Dedifferentiated amniotic fluid mesenchymal stem cell (primary cell): ENCODE results near the gene HOXD1.

Experiments used
- DNase-seq: peaks from one replicate; pipeline ENCODE4 v3.0.0-alpha.2; 2016; ENCODE audit errors: extremely low spot score

Gene HOXD1

GRCh38 chr2:176187899-176188773 lies at the start of gene HOXD1:
TSS of gene HOXD1 (plus strand) at chr2:176188668. CDS start at chr2:176188802, 134 bp downstream.
- DNase-seq, result no peak

DNA sequence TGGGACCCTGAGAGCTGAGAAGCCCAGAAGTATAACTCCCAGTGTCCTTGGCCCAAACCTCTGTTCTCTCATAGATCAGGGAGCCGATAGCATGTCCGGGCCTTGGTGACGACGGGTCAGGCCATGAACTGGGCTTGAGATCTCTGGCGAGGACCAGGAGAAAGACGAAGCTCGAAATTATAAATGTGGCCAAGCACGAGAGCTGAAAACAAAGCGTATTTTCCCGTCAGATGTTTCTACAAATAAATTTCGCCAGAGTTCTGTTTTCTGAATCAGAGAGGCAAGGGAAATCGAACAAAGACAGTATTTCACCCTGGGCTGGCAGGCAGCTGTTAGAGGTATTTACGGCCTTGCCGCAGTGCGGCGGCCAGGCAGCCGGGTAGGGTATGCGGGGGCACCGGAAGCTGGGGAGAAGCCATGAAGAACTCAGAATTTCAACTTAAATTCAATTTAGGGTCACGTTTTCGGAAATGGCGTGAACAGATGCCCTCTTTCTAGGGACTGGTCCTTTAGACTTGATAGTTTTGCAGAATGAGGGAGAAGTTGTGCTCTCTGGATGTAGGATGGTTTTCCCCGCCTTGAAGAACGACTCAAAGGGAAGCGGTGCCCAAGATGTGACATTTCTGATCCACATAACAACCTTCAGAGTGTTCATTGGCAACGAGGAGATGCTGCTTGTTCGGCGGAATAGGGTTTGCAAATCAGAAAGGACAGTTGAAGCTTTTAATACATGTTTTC lies 49.4 kb upstream of the HOXD1 start:
- no peak for DNase-seq

- no peak for DNase-seq
These were observed 48.6 kb upstream of the HOXD1 start for GRCh38 chr2:176139661-176140512.

- no peak for DNase-seq
These were observed 47.8 kb upstream of the HOXD1 start for GRCh38 chr2:176140513-176141317.

DNA sequence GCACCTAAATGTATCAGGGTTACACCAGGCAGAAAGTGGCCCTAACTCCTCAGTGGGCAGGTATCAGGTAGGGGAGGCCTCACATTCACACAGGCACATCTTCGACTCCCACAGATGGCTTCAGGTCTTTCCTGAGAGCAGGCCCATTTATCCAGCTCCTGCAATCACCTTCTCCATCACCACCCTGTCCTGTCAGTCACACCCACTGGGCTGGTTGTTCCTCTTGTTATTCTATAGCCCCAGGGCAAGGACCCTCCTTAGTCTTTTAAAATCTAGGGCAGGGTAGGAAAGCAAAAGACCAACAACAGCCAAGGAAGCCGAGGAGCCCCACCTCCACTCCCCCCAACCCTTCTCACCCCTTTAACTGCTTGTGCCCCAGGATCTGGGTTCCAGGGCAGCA lies 46.2 kb upstream of the HOXD1 start:
- DNase-seq, result no peak

DNA sequence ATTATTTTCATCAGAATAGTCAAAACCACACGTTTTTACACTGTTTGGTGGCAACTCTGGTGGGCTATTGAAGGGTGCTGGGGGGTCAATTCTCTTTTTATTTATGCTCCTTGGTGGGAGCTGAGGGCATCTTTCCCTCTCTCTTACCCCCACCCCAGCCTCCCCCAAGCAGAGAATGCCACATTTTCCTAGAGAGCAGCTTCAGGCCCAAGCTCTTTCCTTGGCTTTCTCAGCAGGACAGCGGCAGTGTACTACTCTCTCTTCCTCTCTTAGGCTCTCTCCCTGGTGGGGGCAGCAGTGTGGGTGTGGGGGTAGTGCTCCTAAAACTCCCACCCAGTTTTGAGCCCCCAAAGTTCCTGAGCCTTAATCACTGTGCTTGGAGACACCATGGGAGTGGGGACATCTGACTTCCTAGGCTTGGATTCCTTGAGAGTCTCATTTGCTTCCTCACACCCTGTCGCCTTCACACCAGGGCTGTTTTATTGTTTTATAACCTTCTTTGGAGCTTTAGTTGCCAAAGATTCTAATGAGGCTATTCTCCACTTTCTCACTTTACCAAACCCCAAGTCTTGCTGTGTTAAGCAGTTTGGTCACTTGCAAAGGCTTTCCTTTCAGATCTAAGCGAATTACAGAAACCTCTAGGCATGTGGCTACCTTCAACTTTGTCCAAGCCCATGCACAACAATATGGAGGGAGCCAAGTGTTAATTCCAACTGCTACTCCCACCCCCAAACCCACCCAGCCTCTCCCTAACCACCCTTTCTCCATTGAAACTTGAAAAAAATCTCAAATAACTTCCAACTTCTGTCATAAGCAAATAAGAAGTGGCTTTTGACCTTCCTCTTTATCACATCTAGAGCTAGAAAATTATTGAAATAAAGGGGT lies 43.1 kb upstream of the HOXD1 start:
- no peak for DNase-seq

GRCh38 chr2:176146101-176146500 lies 42.4 kb upstream of the HOXD1 start:
- no peak for DNase-seq

GRCh38 chr2:176146645-176147044 lies 41.8 kb upstream of the HOXD1 start:
- DNase-seq, result no peak

GRCh38 chr2:176147210-176147799 lies 41.2 kb upstream of the HOXD1 start:
- DNase-seq, result no peak

DNA sequence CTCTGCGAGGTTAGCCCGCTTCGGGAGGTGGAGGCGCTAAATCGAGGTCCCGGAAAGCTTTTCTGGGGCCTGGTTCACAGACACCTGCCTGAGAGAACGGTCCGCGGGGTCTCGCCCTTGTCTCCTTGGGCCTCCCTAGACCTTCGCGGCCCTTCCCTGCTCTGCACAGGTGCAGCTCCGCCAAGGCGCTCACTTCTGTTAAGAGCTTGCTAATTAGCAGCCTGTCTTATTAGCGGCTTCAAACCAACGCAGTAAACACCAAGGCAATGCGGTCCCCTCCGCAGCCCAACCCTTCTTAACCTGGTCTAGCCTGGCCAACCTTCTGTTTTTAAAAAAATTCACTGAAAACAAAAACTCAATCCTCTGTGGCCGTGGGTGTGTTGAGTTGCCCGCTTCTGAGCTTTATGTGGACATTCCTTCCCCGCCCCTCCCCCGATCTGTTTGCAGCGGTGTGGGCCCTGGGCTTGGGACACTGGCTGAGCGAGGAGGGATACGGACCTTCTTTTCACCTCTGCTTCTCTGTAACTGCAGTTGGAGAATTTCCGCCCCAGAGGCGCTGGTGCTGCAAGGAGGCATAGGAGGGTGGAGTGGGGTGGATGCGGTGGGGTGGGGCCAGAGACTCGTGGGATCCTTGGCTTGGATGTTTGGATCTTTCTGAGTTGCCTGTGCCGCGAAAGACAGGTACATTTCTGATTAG lies 40.5 kb upstream of the HOXD1 start:
- DNase-seq, result no peak

- no peak for DNase-seq
These were observed 39.6 kb upstream of the HOXD1 start for GRCh38 chr2:176148751-176149421.

DNA sequence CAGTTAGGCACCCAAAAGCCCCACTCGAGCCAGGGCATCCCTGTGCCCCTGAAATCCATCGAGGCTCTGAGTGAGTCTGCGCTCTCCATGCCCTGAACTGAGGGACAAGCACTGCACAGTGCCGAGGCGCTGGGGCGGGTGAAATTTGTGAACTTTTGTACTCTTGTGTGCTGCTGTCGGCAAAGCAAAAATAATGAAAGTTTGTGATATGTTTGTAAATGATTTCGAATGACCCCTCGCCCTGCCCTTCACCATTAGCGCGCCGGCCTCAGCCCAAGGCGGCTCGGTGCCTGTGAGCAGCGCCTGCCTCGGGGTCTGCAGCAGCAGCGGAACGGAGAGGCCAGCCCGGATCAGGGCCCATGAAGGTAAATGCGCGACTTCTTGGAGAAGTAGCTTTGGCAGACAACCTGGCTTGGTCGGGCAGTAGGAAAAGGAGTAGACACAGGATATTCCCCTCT lies 39.0 kb upstream of the HOXD1 start:
- no peak for DNase-seq

- no peak for DNase-seq
These were observed 38.4 kb upstream of the HOXD1 start for GRCh38 chr2:176149939-176150583.

GRCh38 chr2:176150584-176151441 lies 37.7 kb upstream of the HOXD1 start:
- no peak for DNase-seq

- no peak for DNase-seq
These were observed 36.8 kb upstream of the HOXD1 start, which contains the start of gene HOXD4 for GRCh38 chr2:176151442-176152287. TSS of gene HOXD4 (plus strand) at chr2:176151550. CDS start at chr2:176151634, 84 bp downstream.
